Inferior parietal cortex (tissue), 1 donor: ENCODE measurements around the gene TUBE1.
"Not testable (repeated sequence)": the region's sequence is repeated elsewhere in the genome, so short reads cannot be mapped to it uniquely, and the experiment has no call there.

Experiments used
- DNase-seq: peaks from one replicate; pipeline ENCODE4 v3.0.0-alpha.2; 2016; ENCODE audit errors: extremely low spot score

TUBE1 gene

DNA sequence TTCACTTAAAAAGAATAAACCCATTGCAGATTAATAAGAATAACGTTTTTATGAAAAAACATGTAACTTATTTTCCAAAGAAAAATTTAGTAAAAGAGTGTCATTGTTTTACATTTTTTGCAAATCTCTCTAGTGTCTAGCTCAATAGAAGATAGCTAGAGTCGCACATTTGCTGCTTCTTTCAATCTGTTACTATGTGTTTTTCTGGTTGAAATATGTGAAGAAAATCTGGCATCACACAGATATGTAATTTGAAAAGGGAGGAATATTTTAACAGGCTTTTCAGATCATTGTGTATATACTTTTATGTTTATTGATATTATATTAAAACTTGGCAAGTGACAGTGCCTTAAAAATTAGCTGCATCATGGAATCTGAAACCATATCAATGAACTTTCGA is 24.3 kb downstream of the TUBE1 start:
- DNase-seq = no peak

GRCh38 chr6:112061605-112062004 is 25.7 kb downstream of the TUBE1 start:
- no peak for DNase-seq

DNA sequence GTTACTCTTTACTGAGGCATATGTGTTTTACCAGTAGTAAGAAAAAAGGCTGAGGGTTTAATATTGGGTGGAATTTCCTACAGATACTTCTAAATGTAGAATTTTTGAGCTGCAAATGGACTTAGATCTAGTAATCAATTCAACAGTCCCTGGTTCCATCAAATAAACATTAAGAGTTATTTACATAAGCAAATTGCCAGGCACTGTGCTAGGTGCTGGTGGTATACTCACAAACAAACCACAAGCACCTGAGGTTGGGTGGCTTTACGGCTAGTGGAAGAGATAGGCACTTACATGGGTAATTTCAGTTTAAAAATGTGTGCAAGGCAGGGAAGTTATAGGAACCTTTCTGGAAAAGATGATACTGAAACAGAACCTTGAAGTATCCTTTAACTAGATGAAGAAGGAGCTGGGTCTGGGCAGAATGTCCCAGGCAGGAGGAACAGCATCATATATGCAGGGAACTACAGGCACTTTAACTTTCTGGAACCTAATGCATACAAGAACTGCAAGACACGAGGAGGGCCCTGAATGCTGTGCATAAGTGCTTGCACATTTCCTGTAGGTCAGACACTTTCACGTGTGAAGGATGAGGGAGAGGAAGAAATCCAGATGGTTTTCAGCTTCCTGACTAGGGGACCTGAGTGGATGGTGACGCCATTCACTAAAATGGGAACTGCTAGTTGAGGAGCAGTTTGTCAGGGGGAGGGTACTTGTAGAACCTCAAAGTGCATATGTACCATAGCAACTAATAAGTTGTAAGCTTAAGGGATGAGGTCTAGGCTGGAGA is 28.8 kb downstream of the TUBE1 start:
- no peak for DNase-seq

GRCh38 chr6:112054555-112055190 is 32.6 kb downstream of the TUBE1 start:
- DNase-seq = no peak

- no peak for DNase-seq
Measured at GRCh38 chr6:112054001-112054400, 33.3 kb downstream of the TUBE1 start, which contains the start of gene CCN6. TSS of gene CCN6 (plus strand) at chr6:112054104. CDS start at chr6:112054358, 254 bp downstream.

GRCh38 chr6:112051251-112051740 is 36.0 kb downstream of the TUBE1 start:
- not testable (repeated sequence) for DNase-seq

GRCh38 chr6:112050429-112050828 is 36.9 kb downstream of the TUBE1 start:
- no peak for DNase-seq

GRCh38 chr6:112049996-112050395 is 37.3 kb downstream of the TUBE1 start:
- DNase-seq = no peak

GRCh38 chr6:112049026-112049799 is 38.1 kb downstream of the TUBE1 start:
- no peak for DNase-seq

GRCh38 chr6:112047523-112047922 is 39.8 kb downstream of the TUBE1 start:
- not testable (repeated sequence) for DNase-seq

GRCh38 chr6:112044856-112045255 is 42.4 kb downstream of the TUBE1 start:
- DNase-seq = no peak

- DNase-seq = no peak
Measured at GRCh38 chr6:112044196-112044595, 43.1 kb downstream of the TUBE1 start.

DNA sequence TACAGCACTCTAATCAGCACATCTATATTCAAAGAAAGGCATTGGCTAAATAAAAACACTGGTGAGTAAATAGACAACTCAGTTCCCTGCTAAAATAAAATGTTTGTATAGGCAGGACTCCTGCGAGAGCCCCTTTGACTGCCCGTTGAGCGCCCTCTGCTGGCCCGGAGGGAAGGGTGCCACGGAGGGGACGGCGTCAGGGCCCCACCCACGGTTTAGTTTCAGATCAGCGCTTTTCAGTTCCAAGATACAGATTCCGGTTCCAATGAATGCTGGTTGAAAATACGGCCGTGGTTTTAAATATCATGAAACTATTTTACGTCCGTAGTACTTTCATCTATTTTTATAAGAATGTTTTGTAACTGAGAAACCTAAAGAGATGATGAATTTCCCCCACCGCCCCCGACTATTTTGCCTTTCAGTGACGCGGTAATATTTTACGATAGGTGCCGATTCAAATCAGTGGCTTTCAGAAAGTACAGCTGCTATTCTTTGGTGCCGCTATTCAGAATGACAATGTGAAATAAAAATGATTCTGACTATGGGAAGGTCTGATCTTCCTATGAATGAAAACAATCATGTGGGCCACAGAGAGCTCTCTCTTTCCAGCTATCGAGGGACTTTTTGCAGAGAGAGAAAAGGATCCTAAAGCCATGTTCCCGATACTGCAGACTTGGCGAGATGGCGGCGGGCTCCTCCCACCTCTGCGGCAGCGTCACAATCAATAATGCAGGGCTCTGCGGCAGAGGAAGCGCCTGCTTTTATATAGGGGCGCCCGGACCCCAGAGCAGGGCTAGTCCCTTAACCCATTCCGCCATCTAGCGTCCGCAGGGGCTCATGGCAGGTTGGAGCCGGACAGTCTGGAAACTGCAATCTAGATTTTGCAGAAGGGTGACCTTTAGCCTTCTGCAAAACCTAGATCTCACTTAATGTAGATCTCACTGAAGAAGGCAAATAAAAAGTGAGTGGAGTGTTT is 44.0 kb downstream of the TUBE1 start:
- DNase-seq = peak; percentile 94

DNA sequence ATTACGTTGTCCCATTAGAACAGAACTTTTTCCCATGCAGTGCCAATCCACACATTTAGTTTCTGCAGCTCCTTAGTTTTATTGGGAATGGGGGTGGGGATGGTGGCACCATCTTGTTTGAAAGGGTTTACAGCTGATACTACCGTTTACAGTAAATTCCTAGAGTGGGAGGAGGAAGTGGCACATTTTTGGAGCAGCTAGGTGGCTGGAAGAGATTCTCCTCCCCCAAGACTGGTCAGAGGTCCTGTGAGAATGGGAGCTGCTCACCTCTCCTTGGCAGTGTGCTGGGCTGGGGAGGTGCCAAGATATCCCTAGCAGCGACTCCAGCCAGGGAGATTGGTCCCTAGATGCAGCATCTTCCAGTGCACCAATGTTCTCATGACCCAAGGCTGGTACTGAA is 45.7 kb downstream of the TUBE1 start:
- no peak for DNase-seq

DNA sequence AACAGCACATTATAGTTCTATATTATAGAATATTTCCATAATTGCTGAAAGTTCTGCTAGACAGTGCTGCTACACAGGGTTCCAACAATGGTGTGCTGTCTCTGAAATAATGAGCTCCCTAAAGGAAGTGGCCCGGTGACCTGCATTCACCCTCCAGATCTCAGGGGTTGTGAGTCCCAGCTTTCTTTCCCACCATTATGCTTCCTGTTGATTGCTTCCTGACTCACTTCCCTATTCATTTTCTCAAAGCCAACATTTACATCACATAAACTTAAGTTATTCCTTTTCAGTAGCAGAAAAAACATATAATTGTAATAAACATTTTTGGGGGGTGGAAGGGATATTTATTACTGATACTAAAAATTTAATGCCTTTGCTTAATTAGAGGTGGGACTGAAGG is 46.3 kb downstream of the TUBE1 start:
- DNase-seq = no peak

GRCh38 chr6:112039431-112039770 is 47.9 kb downstream of the TUBE1 start:
- DNase-seq = no peak

DNA sequence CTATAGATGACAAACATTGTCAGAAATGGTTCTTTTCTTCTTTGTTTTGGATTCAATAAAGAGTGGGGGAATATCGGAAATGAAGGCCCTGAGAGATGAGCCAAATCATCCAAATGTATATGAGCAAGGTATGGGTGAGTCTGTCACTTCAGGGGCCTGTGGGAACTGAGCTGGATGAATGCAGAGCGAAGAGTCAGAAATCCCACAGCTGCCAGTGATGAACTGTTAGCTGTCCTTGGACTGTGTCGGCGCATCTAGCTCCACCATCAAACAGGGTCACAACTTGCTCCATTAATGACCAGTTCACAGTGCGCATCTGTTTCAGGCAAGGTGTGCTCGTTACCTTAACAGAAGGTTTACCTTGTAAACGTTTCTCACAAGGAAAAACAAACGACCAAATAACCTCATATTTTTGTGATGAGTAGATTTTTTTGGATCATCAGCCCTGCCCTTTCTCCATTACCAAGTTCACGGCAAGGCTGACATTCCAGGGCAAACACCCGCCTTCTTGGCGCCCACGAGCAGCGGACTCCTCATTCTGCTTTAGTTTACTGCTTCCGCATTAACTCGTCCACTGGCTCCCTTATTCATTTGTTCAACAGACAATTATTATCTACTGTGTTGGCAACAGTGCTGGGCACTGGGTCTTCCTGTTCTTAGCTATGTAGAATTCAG is 48.4 kb downstream of the TUBE1 start:
- DNase-seq = no peak

DNA sequence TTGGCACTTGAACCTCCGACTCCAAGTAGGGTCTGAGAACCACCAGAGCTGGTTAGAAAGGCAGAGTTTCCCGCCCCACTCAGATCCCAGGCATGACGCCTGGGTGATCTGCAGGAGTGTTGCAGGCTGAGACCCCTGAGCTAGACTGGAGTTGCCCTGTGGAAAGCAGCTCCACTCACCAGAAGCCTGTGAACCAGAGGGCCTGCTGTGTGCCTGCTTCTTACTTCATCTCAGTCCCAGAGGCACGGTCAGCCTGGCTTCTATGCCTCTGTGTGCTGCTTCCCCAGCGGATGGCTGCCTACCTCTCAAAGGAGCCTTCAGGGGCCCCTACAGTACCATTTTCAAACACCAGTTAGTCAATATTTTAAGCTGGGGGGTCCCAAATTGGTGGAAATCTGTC is 49.0 kb downstream of the TUBE1 start:
- DNase-seq = no peak

GRCh38 chr6:112037783-112038216 is 49.5 kb downstream of the TUBE1 start:
- DNase-seq = no peak

DNA sequence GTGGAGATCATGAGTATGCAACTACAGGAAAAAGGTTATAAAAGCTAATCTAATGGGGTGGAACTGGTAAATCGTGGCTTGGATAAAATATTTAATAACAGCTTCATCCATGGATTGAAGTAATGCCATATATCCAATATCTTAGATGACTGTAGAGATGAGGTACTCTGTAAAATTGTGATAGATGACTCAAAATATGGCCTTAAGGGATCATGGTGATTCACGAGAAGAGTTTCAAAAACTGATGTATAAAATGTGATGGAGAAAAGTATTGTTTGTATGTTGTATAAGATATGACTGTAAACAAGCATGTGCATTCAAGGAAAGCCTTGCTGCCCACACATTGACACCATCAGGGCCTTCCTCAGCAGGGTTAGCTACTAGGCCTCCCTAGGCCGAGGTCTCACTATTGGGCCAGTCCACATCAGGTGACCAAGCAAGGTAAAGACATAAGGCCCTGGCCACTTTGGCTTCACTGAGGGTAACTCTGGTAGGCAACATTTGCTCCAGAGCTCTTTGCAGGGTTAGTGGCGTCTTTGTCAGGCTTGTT is 51.1 kb downstream of the TUBE1 start:
- no peak for DNase-seq
